Cardiac septum (tissue), 1 donor: ENCODE measurements around the gene AXIN2. TPM values are rescaled to one million over a fixed set of nuclear protein-coding genes. Genes with fewer than 3 reads are reported as not detected.
"Not testable (repeated sequence)": the region's sequence is repeated elsewhere in the genome, so short reads cannot be mapped to it uniquely, and the experiment has no call there.

Source experiments
- DNase-seq: peaks from one replicate; pipeline ENCODE4 v3.0.0-alpha.2; 2020; ENCODE audit warnings: low spot score
- intact Hi-C: fragments of 100-400 bp; cut with DNase I; formaldehyde crosslinking; loops from one replicate; pipeline ENCODE4 v1.14.0; 2022
- total RNA-seq: library from RNA; stranded (reverse); fragmentation: NEBNext Ultra II Directional; extraction: Animal tissue kit (Norgen Biotek cat#: 25700); gene quantifications from one replicate; pipeline ENCODE4 v1.2.1, GENCODE V29; 2021
- donor health status: DM: no; HTN: no; CAD: no.

AXIN2 gene
- total RNA-seq, 1 donor from 2014 or later = 12.4 TPM

DNA sequence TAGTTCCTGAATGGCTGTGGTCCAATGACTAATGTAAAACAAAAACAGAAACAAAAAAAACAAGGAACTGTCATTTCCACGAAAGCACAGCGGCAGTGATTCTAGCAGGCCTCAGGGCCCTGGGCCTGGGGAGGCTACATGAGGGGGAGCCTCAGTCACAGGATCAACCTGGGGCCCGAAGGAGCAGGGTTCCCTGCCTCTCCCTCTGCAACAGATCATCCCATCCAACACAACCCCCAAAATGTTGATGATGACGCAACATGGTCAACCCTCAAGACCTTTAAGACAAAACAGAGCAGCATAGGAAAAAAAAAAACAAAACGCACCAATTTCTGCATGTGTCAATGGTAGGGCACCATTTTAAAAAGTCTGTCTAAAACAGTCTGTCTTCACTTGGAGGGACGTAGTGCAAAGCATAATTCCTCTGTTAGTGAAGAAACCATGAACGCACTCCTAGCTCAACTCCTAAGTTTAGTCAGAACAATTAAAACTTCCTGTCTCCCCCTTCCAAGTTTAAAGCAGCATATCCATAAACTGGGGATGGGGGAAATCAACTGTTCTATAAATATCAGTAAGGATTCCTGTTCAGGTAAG lies 32.3 kb downstream of the AXIN2 start:
- no peak for DNase-seq
- intact Hi-C loops = no loop called here

DNA sequence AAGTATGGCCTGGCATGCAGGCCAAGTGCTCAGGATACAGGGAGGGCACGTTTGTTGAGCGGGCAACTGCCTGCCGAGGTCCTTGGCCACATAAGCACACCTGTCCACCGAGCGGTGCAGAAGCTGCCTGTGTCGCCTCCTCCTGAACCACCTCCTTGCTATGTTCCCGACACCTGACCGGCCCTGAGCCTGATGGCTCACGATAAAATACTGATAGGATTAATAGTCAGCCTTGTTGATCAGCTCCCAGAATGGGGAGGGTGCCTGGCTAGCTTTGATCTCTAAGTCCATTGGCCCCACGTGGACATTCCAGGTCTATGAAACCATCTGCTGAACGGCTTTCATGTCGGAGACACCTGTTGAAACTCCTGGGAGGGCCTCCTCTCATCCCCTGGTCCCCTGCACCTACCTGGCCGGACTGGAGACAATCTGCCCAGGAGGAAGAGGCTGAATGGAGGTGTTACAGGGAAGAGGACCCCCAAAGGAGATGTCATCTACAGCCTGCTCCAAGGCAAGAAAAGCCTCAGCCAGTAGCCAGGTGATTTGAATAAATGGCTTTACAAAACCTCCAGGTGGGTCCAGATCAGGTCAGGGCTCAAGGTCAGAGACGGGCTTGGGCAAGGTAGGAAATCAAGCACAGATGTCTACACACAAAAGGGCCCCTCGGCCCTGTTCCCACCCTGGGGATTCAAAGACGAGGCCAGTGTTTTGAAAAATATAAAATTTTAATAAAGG lies 33.4 kb downstream of the AXIN2 start:
- intact Hi-C loops = no loop called here
- DNase-seq = peak; percentile 29

DNA sequence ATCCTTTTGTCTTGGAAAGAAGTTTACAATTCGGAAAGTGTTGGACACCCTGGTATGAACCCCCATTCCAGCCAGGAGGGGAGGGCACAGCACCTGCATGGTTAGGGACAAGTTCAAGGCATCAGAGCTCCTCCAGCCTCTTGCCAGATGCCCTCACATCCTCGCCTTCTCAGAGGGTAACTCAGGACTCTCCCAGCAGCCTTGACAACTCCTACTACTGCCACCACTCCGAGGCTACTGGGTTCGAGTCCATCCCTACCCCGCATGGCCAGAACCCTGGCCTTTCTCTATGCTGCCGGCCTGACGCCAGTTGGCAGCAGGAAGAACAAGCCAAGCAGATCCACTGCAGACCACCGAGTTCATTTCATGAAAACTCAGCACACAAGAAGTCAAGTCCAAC lies 34.1 kb downstream of the AXIN2 start:
- DNase-seq = peak; percentile 38
- intact Hi-C loops = no loop called here

DNA sequence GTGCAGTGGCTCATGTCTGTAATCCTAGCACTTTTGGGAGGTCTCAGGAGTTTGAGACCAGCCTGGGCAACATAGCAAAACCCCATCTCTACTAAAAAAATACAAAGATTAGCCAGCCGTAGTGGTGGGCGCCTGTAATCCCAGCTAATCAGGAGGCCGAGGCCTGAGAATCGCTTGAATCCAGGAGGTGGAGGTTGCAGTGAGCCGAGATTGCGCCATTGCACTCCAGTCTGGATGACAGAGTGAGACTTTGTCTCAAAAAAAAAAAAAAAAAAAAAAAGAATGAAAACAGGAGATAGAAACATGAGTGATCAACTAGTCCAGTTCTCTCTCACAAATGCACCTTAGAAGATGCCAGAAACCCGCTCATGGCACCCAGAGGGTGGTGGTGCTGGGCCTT lies 34.6 kb downstream of the AXIN2 start:
- intact Hi-C loops, DNase-seq: not testable (repeated sequence)

DNA sequence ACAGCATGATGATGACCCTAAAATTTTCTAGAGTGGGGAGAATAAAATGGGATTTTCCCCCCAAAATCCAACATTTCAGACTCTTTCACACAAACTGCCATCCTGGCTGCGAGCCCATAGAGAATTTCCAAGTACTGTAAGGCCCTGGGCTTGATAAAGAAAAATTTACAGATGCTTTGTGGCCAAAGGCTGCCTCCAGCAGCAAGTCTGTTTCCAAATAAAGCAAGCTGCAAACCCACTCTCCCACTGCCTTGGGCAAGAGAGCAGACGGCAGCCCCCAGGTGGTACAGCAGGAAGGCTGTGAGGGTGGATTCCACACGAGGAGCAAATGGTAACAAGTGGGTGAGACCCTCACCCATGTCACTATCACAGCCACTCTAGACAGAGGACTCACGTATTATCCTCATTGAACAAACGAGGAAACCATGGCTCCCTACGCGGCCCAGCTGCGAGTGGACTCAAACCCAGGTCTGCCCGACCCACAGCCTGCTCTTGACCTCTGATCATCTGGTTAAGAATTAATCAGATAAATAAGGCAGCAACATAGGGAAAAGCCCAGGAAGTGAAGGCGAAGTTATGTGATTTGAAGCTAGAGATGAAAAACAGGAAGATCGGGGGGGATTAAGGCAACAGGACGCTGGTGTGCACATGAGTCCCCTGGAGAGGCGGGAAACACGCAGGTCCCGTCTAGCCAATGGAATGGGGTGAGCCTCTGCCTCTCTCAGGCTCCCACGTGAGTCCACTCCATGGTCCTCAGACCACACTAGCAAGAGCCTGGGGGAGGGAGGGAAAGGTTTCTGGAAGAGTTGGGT lies 37.4 kb downstream of the AXIN2 start:
- intact Hi-C loops = no loop called here
- no peak for DNase-seq

DNA sequence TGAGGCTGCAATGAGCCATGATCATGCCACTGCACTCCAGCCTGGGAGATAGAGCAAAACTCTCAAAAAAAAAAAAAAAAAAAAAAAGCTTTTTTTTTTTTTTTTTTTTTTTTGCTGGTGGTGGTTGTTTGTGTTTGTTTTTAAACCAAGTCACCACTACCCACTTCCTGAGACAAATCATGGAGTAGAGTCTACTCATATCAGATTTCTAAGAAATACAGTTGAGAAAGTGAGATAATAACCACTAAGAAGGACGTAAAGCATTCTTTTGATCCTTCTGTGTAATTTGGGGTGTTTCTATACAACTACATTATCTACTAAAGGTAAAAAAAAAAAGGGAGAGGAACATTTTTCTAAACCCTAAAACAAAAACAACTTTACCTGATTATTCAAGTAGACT lies 38.0 kb downstream of the AXIN2 start:
- no peak for DNase-seq

DNA sequence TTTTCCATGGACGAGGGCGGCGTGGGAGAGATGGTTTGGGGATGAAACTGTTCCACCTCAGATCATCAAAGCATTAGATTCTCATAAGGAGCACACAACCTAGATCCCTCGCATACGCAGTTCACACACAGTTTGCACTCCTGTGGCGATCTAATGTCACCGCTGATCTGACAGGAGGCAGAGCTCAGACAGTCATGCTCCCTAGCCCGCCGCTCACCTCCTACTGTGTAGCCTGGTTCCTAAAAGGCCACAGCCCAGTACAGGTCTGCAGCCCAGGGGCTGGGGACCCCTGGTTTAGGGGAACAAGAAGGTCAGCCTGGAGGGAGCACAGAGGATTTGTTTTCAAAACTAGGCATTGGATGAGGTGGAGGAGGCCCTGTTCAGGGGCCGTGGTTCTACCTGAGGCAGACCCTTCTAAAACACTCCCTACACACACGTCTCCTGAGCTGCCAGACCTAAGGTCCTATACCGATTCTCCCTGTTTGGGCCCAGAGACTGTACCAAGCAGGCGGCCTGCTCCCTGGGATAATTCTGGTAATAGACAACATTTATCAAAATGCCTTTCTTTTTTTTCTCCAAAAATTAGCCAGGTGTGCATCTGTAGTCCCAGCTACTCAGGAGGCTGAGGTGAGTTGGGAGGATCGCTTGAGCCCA lies 38.6 kb downstream of the AXIN2 start:
- intact Hi-C loops = no loop called here
- DNase-seq = no peak

More for the DNA sequence above, 38.0 kb downstream of the AXIN2 start:
- intact Hi-C loops = no loop called here

DNA sequence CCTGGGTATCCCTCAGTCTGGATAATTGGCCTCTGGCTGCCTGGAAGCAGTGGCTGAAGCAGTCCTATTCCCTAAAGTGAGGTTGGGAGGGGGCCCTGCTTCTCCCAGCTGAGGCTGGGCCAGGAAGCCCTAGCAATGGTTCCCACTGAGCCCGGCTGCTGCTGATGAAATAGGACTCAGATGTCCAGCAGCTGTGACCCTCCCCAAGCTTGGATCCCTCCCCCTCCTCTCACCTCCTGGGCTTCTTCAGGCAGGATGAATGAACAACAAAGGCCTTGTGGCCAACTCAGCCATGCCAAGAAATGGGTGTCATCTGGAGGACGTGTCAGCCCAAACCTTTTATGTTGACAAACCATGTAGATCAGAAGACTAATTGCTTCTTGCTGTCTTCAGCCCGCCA lies 42.0 kb downstream of the AXIN2 start:
- intact Hi-C loops = no loop called here
- DNase-seq = no peak

DNA sequence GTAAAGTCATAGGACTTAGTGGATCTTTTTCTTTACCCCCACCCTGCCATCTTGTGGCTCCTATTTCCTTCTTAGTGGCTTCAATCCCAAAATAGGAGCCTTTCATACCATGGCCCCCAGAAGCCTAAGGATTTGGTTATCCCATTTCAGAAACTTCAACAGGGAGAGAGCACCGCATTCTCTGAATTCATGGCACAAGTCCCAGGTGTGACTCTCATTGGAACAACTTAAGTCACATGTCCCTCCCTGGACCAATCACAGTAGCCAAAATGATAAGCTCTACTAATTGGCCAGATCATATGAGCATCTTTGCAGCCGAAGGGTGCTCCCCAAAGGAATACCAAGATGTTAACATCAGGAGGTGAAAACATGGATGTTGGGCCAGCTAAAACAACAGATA lies 43.2 kb downstream of the AXIN2 start:
- intact Hi-C loops = no loop called here
- no peak for DNase-seq

DNA sequence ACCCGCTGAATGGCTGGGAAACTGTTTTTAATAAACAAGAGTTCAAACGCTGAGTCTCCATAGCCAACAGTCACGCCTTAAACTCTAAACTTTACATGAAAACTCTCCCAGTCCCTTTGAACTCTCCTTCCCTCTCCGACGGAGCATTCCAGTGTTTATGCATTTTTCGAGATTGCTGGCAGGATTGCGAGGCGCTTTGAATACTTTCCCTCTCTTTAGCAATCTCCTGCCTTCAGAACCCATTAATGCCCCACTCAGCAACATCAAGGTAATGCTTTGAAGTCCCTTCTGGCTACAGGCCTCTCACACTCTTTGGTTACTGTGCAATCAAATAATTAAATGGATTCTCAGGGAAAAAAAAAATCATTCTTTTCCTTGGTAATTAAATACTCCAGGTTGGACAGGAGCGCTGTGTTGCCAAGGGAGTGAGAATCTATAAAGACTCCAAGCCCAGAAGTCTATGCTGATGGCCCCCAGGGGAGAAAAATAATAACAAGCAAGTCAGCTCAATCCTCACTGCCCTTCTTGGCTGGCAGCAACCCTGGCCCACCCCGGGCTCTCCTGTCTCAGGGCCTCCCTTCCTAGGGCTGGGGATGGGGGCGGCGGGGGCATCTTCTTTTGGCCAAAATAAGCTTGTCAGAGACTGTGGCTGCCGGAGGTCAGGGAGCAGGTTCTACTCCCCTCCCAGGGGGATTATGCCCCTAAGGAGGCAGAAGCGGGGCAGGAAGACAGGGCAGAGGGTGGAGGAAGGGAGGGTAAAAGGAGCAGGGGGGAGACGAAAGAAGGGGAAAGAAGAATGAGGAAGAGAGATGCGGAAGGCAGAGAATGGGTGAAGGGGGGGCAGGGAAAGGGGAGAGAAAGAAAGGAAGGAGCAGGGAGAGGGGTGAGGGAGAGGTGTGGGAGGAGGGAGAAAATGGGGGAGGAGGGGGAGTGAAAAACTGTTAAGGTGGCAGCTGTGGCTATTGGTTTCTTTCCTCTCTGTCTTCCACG lies 45.2 kb downstream of the AXIN2 start:
- no peak for DNase-seq
- intact Hi-C loops = no loop called here

DNA sequence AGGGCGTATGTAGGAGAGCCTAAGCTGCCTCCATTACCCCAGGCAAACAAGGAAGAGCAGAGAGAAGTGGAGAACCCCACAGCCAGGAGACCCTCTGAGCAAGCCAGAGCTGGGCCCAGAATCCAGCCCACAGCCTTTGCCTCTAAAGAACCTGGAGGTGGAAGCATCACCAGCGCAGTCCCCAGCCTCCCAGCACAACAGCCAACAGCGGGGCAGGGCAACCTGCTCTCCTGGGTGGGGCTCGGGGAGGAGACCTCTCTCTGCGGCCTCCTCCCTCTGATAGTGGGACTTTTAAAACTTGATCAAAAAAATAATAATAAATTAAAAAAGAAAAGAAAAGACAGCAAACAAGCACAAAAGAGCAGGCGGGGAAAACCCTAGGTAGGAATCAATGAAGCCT lies 45.9 kb downstream of the AXIN2 start:
- no peak for DNase-seq
- intact Hi-C loops = no loop called here

DNA sequence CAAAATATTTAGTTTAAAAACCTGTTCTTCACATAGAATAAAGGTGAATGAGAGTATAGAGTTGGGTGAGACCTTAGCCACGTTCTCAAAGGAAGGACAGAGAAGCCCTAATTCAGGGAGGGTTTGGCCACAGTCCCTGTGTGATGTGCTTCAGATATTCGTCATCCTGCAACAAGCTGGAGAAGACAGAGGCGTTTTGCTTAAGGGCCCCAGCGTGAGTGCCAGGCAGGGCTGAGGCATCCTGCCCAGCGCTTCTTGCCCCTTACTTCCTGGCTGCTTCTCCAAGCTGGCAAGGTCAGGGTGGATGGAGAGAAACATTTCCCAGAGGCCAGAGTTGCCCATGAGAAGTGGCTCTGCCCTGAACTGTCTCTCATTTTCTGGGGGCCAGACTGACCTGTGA lies 46.9 kb downstream of the AXIN2 start:
- intact Hi-C loops = no loop called here
- DNase-seq = no peak

DNA sequence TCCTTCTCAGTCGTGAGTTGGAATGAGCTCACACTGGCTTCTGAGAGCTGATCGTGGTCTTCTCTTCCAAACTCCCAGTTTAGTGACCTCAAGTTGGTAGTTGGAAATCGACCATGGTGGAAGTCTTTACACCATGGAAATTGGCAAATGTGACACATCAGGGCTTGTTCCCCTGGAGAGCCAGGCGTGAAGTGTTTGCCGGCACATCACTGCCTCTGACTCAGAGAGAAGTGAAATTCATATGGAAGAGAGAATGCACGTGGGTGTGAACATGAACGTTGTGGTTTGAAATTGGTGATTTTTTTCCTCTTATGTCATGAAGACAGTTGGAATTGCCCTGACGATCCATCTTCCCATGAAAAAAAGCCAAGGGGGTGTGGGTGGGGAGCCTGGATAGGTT lies 47.4 kb downstream of the AXIN2 start:
- intact Hi-C loops = no loop called here
- DNase-seq = no peak

DNA sequence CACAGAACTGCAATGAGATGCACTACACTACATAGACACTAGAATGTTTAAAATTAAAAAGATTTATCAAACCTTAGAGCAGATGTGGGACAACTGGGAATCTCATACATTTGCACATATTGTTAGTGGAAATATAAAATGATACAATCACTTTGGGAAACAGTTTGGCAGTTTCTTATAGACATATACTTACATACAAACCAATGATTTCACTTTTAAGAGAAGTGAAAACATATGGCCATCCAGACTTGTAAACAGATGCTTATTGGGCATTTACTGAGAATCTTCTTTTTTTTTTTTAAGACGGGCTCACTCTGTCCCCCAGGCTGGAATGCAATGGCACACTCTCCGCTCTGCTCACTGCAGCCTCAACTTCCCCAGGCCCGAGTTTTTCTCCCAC lies 50.1 kb downstream of the AXIN2 start:
- intact Hi-C loops = no loop called here
- no peak for DNase-seq

DNA sequence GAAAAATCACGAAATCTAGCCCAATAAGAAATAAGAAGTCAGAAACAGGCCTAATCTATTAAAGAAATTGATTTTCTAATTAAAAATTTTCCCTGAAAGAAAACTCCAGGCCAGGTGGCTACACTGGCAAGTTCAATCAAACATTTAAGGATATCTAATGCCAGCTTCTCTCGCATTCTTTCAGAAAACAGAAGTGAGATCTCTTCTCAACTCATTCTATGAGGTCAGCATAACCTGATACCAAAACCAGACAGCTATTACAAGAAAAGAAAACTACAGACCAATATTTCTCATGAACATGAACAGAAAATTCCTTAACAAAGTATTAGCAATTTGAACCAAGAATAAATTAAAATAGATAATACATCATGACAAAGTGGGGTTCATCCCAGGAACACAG lies 52.4 kb downstream of the AXIN2 start:
- no peak for DNase-seq
- intact Hi-C loops = no loop called here

DNA sequence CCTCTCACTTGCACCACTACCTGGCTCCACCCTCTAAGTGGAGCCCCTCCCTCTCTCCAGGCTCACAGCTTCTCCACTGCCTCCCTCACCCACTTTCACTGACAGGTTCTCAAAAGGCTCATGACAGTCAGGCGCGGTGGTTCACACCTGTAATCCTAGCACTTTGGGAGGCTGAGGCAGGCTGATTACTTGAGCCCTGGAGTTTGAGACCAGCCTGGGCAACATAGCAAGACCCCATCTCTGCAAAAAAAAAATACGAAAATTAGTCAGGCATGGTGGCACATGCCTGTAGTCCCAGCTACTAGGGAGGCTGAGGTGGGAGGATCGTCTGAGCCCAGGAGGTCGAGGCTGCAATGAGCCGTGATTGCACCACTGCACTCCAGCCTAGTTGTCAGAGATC lies 56.8 kb downstream of the AXIN2 start:
- DNase-seq, intact Hi-C loops: not testable (repeated sequence)

DNA sequence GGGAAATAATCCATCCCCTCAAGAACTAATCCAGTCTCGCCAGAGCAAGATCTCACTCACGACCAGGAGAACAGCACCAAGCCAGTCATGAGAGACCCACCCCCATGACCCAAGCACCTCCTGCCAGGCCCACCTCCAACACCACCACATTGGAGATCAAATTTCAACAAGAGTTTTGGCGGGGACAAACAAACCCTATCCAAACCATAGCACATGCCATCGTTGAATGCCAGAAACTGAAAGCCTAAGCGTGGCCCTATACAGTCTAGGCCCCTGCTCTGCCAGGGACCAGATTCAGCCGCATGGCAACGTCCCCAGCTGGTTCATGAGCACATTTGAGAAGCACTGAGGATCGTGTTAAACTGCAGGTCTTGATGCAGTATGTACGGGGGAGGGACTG lies 57.3 kb downstream of the AXIN2 start:
- intact Hi-C loops = no loop called here
- DNase-seq = no peak

DNA sequence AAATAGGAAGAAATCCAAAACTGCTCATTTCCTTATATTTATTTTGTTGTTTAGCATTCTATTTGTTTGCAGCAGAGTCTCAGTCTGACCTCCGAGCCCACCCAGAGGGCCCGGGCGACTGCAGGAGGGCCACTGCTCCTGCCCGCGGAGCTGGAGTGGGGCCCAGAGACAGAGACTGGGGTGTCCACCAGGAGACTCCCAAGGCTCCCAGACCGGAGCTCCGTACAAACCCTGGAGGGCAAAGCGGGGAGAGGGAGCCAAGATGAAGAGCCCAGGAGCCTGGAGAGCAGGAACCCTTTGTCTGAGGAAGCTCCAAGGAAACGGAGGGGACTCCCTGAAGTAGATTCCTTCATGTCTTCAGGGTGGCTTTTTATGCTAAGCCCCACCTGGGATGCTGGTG lies 57.9 kb downstream of the AXIN2 start:
- intact Hi-C loops = no loop called here
- no peak for DNase-seq

DNA sequence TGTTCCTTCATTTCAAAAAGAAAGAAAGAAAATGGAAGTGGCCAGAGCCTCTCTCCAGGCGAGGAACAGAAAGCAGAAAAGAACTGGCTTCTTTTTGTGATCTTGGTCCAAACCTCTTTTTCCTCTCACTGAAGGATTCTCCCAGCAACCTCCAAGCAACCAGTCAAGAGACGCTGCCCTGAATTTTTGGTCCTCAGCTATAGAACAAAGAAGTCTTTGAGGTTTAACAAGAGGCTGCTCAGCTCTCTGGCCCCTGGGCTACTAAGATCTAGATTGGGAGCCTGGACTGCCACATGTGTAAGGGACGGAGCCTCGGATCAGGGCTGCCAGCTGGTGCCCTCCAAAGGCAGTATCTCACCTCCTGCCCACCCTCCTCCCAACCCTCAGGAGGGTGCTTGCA lies 62.6 kb downstream of the AXIN2 start:
- DNase-seq = no peak
- intact Hi-C loops = no loop called here
